ENCODE measurements around the gene CCK.

Gene CCK

GRCh38 chr3:42225486-42226363 lies 40.3 kb downstream of the CCK start:
- no peak for DNase-seq (ENCODE audit: low read depth in 2 of 2)

GRCh38 chr3:42224658-42225421 lies 41.1 kb downstream of the CCK start:
- DNase-seq (ENCODE audit: low read depth in 2 of 2), result no peak

- no peak for DNase-seq (ENCODE audit: low read depth in 2 of 2)
These were observed 41.8 kb downstream of the CCK start for GRCh38 chr3:42224178-42224577.

GRCh38 chr3:42222942-42223693 lies 42.9 kb downstream of the CCK start:
- no peak for DNase-seq (ENCODE audit: low read depth in 2 of 2)

GRCh38 chr3:42220436-42221121 lies 45.4 kb downstream of the CCK start:
- DNase-seq (ENCODE audit: low read depth in 2 of 2), result no peak

- DNase-seq (ENCODE audit: low read depth in 2 of 2), result no peak
These were observed 49.1 kb downstream of the CCK start for GRCh38 chr3:42216931-42217333.

- no peak for DNase-seq (ENCODE audit: low read depth in 2 of 2)
These were observed 49.7 kb downstream of the CCK start for GRCh38 chr3:42216302-42216701.

GRCh38 chr3:42214565-42215283 lies 51.3 kb downstream of the CCK start:
- no peak for DNase-seq (ENCODE audit: low read depth in 2 of 2)

GRCh38 chr3:42214064-42214463 lies 51.9 kb downstream of the CCK start:
- DNase-seq (ENCODE audit: low read depth in 2 of 2), result no peak

- no peak for DNase-seq (ENCODE audit: low read depth in 2 of 2)
These were observed 52.6 kb downstream of the CCK start for GRCh38 chr3:42213417-42213816.

- no peak for DNase-seq (ENCODE audit: low read depth in 2 of 2)
These were observed 55.3 kb downstream of the CCK start for GRCh38 chr3:42210726-42211125.

GRCh38 chr3:42209917-42210316 lies 56.1 kb downstream of the CCK start:
- no peak for DNase-seq (ENCODE audit: low read depth in 2 of 2)
